Cardiac septum (tissue), 1 donor: ENCODE data around the gene POLR3K. TPM values are rescaled to one million over a fixed set of nuclear protein-coding genes. Genes with fewer than 3 reads are reported as not detected.
"Not testable (repeated sequence)": the region's sequence is repeated elsewhere in the genome, so short reads cannot be mapped to it uniquely, and the experiment has no call there.

Source experiments
- DNase-seq: peaks from one replicate; pipeline ENCODE4 v3.0.0-alpha.2; 2020; ENCODE audit warnings: low spot score
- intact Hi-C: fragments of 100-400 bp; cut with DNase I; formaldehyde crosslinking; loops from one replicate; pipeline ENCODE4 v1.14.0; 2022
- microRNA-seq: library from miRNA; unstranded; fragments of <30 nt; microRNA quantifications from one replicate; pipeline ENCODE4 v1.2.0, GENCODE V29; 2020
- total RNA-seq: library from RNA; stranded (reverse); fragmentation: NEBNext Ultra II Directional; extraction: Animal tissue kit (Norgen Biotek cat#: 25700); gene quantifications from one replicate; pipeline ENCODE4 v1.2.1, GENCODE V29; 2021
- donor health status: DM: no; HTN: no; CAD: no.

POLR3K gene
- total RNA-seq, 1 donor from 2014 or later: 9.2 TPM

GRCh38 chr16:33154-33876 lies 20.1 kb downstream of the POLR3K start:
- intact Hi-C loops, DNase-seq: not testable (repeated sequence)

- DNase-seq, intact Hi-C loops: not testable (repeated sequence)
Measured at GRCh38 chr16:30627-31026, 22.8 kb downstream of the POLR3K start.

- DNase-seq, intact Hi-C loops: not testable (repeated sequence)
Measured at GRCh38 chr16:25926-26348, 27.5 kb downstream of the POLR3K start.

- DNase-seq, intact Hi-C loops: not testable (repeated sequence)
Measured at GRCh38 chr16:24151-24550, 29.3 kb downstream of the POLR3K start.

- DNase-seq, intact Hi-C loops: not testable (repeated sequence)
Measured at GRCh38 chr16:20886-21285, 32.5 kb downstream of the POLR3K start.

- DNase-seq, intact Hi-C loops: not testable (repeated sequence)
Measured at GRCh38 chr16:17062-17765, 36.2 kb downstream of the POLR3K start.

GRCh38 chr16:10772-11171 lies 42.6 kb downstream of the POLR3K start:
- intact Hi-C loops: not testable (repeated sequence)
- DNase-seq: peak; percentile 97

GRCh38 chr16:9903-10665 lies 43.3 kb downstream of the POLR3K start:
- no peak for DNase-seq
- intact Hi-C loops: no loop called here

Small RNA genes within 50 kb of the gene (microRNA-seq; reads per million reads assigned to microRNA genes)
- gene MIR6859-4: not detected

Other genes starting within 250 kb of the POLR3K start
- 45.6 TPM for gene SNRNP25, start 220 bp upstream of the POLR3K start, total RNA-seq
- gene RHBDF1, start 19.0 kb upstream of the POLR3K start, total RNA-seq: 31.4 TPM
- 33.6 TPM for gene MPG, start 24.6 kb upstream of the POLR3K start, total RNA-seq
- 24.0 TPM for gene NPRL3, start 85.1 kb upstream of the POLR3K start, total RNA-seq
- gene HBZ, start 99.0 kb upstream of the POLR3K start, total RNA-seq: not detected
- 1.2 TPM for gene HBM, start 112.4 kb upstream of the POLR3K start, total RNA-seq
- 487 TPM for gene HBA2, start 119.3 kb upstream of the POLR3K start, total RNA-seq
- gene HBA1, start 123.1 kb upstream of the POLR3K start, total RNA-seq: 780 TPM
- gene HBQ1, start 126.9 kb upstream of the POLR3K start, total RNA-seq: not detected
- gene LUC7L, start 175.8 kb upstream of the POLR3K start, total RNA-seq: 30.9 TPM
- 137 TPM for gene FAM234A, start 181.2 kb upstream of the POLR3K start, total RNA-seq
- gene RGS11, start 222.3 kb upstream of the POLR3K start, total RNA-seq: 31.4 TPM
- 2.8 TPM for gene ARHGDIG, start 227.0 kb upstream of the POLR3K start, total RNA-seq
- 0.81 TPM for gene PDIA2, start 229.6 kb upstream of the POLR3K start, total RNA-seq